SIG-M5 (cell line): Measurements from ENCODE around the gene PSMD5.

Experiments
- DNase-seq: peaks from one replicate; lab custom pipeline; 2025; lab: John Stamatoyannopoulos, UW

The PSMD5 gene

GRCh38 chr9:120875195-120875565 lies 32.5 kb upstream of the PSMD5 start:
- DNase-seq, result no peak

GRCh38 chr9:120874226-120875194 lies 31.8 kb upstream of the PSMD5 start:
- no peak for DNase-seq

GRCh38 chr9:120873512-120873911 lies 30.8 kb upstream of the PSMD5 start:
- no peak for DNase-seq

GRCh38 chr9:120872791-120873502 lies 30.2 kb upstream of the PSMD5 start:
- no peak for DNase-seq

GRCh38 chr9:120870206-120870605 lies 27.5 kb upstream of the PSMD5 start:
- no peak for DNase-seq

GRCh38 chr9:120869726-120870125 lies 27.0 kb upstream of the PSMD5 start:
- no peak for DNase-seq

- DNase-seq, result no peak
These were observed 26.6 kb upstream of the PSMD5 start for GRCh38 chr9:120869360-120869687.

- peak; percentile 69 for DNase-seq
These were observed 26.1 kb upstream of the PSMD5 start for GRCh38 chr9:120868676-120869359.

GRCh38 chr9:120868339-120868675 lies 25.6 kb upstream of the PSMD5 start:
- DNase-seq, result peak; percentile 47

GRCh38 chr9:120867676-120868338 lies 25.1 kb upstream of the PSMD5 start:
- DNase-seq, result no peak

- DNase-seq, result no peak
These were observed 23.9 kb upstream of the PSMD5 start for GRCh38 chr9:120866651-120867050.

- DNase-seq, result no peak
These were observed 23.1 kb upstream of the PSMD5 start for GRCh38 chr9:120865809-120866208.

GRCh38 chr9:120865176-120865575 lies 22.5 kb upstream of the PSMD5 start:
- DNase-seq, result no peak

GRCh38 chr9:120864719-120865118 lies 22.0 kb upstream of the PSMD5 start:
- no peak for DNase-seq

GRCh38 chr9:120863833-120864232 lies 21.1 kb upstream of the PSMD5 start:
- no peak for DNase-seq

- no peak for DNase-seq
These were observed 19.7 kb upstream of the PSMD5 start for GRCh38 chr9:120862452-120862851.

- no peak for DNase-seq
These were observed 19.2 kb upstream of the PSMD5 start for GRCh38 chr9:120861935-120862334.

GRCh38 chr9:120860083-120860482 lies 17.4 kb upstream of the PSMD5 start:
- DNase-seq, result no peak

- no peak for DNase-seq
These were observed 16.6 kb upstream of the PSMD5 start for GRCh38 chr9:120859361-120859760.

- DNase-seq, result no peak
These were observed 15.2 kb upstream of the PSMD5 start for GRCh38 chr9:120857902-120858301.

GRCh38 chr9:120857481-120857880 lies 14.8 kb upstream of the PSMD5 start:
- DNase-seq, result no peak

- no peak for DNase-seq
These were observed 14.0 kb upstream of the PSMD5 start for GRCh38 chr9:120856700-120857099.
